Karpas-422 (cell line): Measurements from ENCODE around the gene CEPT1. TPM values are rescaled to one million over a fixed set of nuclear protein-coding genes. Genes with fewer than 3 reads are reported as not detected.

Experiments used
- DNase-seq: peaks from one replicate; pipeline ENCODE4 v3.0.0-alpha.2; 2015
- H2AFZ ChIP-seq: fragments of 200-600 bp; sonication (generic); 2 replicates; pipeline ENCODE4 v1.6.1; 2014; ENCODE audit warnings: antibody characterized with exemption, low read length, mixed read lengths
- H3K27ac ChIP-seq: fragments of 200-600 bp; sonication (generic); 2 replicates; pipeline ENCODE4 v1.5.1; 2014; ENCODE audit warnings: mild to moderate bottlenecking, low read length, moderate library complexity
- H3K27me3 ChIP-seq: fragments of 200-600 bp; sonication (generic); 2 replicates; pipeline ENCODE4 v1.6.1; 2014; ENCODE audit warnings: low read length, mixed read lengths
- H3K36me3 ChIP-seq: fragments of 200-600 bp; sonication (generic); 2 replicates; pipeline ENCODE4 v1.6.1; 2014; ENCODE audit warnings: low read length, mixed read lengths; ENCODE audit not compliant: insufficient read depth
- H3K4me1 ChIP-seq: fragments of 200-600 bp; sonication (generic); 2 replicates; pipeline ENCODE4 v1.6.1; 2014; ENCODE audit warnings: mild to moderate bottlenecking, low read length, mixed read lengths
- H3K4me2 ChIP-seq: fragments of 200-600 bp; sonication (generic); 2 replicates; pipeline ENCODE4 v1.6.1; 2014; ENCODE audit warnings: low read length, low read depth, mild to moderate bottlenecking; ENCODE audit not compliant: poor library complexity, severe bottlenecking
- H3K4me3 ChIP-seq: fragments of 200-600 bp; sonication (generic); 2 replicates; pipeline ENCODE4 v1.5.1; 2014; ENCODE audit warnings: mild to moderate bottlenecking, antibody characterized with exemption, low read length, mixed read lengths
- H3K79me2 ChIP-seq: fragments of 200-600 bp; sonication (generic); 2 replicates; pipeline ENCODE4 v1.6.1; 2014; ENCODE audit warnings: mild to moderate bottlenecking, low read length, mixed read lengths
- H3K9ac ChIP-seq: fragments of 200-600 bp; sonication (generic); 2 replicates; pipeline ENCODE4 v1.6.0; 2014; ENCODE audit warnings: low read length
- H3K9me2 ChIP-seq: fragments of 200-600 bp; sonication (generic), shearing (Covaris generic); replicated peaks from 2 replicates; pipeline ENCODE4 v1.6.0; 2014; ENCODE audit warnings: mild to moderate bottlenecking, low read length, moderate library complexity; ENCODE audit not compliant: insufficient read depth
- H3K9me3 ChIP-seq: fragments of 300-700, 200-600 bp; sonication (generic); 2 replicates; pipeline ENCODE4 v1.6.1; 2014; ENCODE audit warnings: low read length, mixed read lengths
- H4K20me1 ChIP-seq: fragments of 200-600 bp; sonication (generic); 2 replicates; pipeline ENCODE4 v1.6.1; 2014; ENCODE audit warnings: mild to moderate bottlenecking, antibody characterized with exemption, low read length, low read depth; ENCODE audit not compliant: insufficient read depth
- total RNA-seq: library from RNA; depleted of rRNA; stranded (reverse); fragments of >200 nt; shearing (Covaris generic); gene quantifications from 2 replicates; pipeline ENCODE4 v1.2.3, GENCODE V29; 2014; ENCODE audit warnings: low replicate concordance

Gene CEPT1
- total RNA-seq, 1 experiment from 2014 or later = 136 TPM

GRCh38 chr1:111220302-111220890, 80.4 kb downstream of the CEPT1 start:
- Histone ChIP-seq H3K9me2 (no peaks in the 10 kb centered on the region), H3K4me3 (peak overlapping the region; percentile 46), H3K4me2 (peak overlapping the region; percentile 70), H3K27me3 (no peaks in the 10 kb centered on the region), H4K20me1 (no peaks in the 10 kb centered on the region), H3K79me2 (no peaks in the 10 kb centered on the region), H3K9ac (peak overlapping the region; percentile 69), H3K4me1 (peaks cover 81% of the 10 kb centered on the region), H3K27ac (peak overlapping the region; percentile 96), H3K36me3 (no peaks in the 10 kb centered on the region), H3K9me3 (no peaks in the 10 kb centered on the region), H2AFZ (no peak overlapping the region)
- DNase-seq = peak; percentile 65

GRCh38 chr1:111221276-111221632, 81.2 kb downstream of the CEPT1 start:
- Histone ChIP-seq H3K4me2 (peak overlapping the region; percentile 53), H3K79me2 (no peaks in the 10 kb centered on the region), H3K4me1 (peaks cover 72% of the 10 kb centered on the region), H3K27me3 (no peaks in the 10 kb centered on the region), H3K9me3 (no peaks in the 10 kb centered on the region), H2AFZ (0 out of 2 replicates have a peak overlapping the region, but pooled peaks have one; percentile 63), H3K36me3 (no peaks in the 10 kb centered on the region), H3K27ac (peak overlapping the region; percentile 96), H3K9me2 (no peaks in the 10 kb centered on the region), H4K20me1 (no peaks in the 10 kb centered on the region), H3K4me3 (peak overlapping the region; percentile 36; the same call in 1 of the 2 replicates), H3K9ac (peak overlapping the region; percentile 46)
- DNase-seq = no peak

- Histone ChIP-seq H3K9ac (peak overlapping the region; percentile 46), H3K79me2 (no peaks in the 10 kb centered on the region), H3K36me3 (no peaks in the 10 kb centered on the region), H3K4me3 (peak overlapping the region; percentile 36), H3K4me2 (peak overlapping the region; percentile 53), H4K20me1 (no peaks in the 10 kb centered on the region), H3K9me2 (no peaks in the 10 kb centered on the region), H3K4me1 (peaks cover 67% of the 10 kb centered on the region), H3K27ac (peak overlapping the region; percentile 96), H3K27me3 (no peaks in the 10 kb centered on the region), H3K9me3 (no peaks in the 10 kb centered on the region), H2AFZ (peak overlapping the region; percentile 63)
- peak; percentile 93 for DNase-seq
Measured at GRCh38 chr1:111221633-111222291, 81.7 kb downstream of the CEPT1 start.

GRCh38 chr1:111222308-111223125, 82.5 kb downstream of the CEPT1 start:
- H3K9ac ChIP-seq = peak overlapping the region; percentile 46
- no peaks in the 10 kb centered on the region for H3K36me3 ChIP-seq
- no peaks in the 10 kb centered on the region for H3K9me3 ChIP-seq
- peak; percentile 93 for DNase-seq
- peak overlapping the region; percentile 36 for H3K4me3 ChIP-seq
- peak overlapping the region; percentile 63 for H2AFZ ChIP-seq
- no peaks in the 10 kb centered on the region for H4K20me1 ChIP-seq
- peak overlapping the region; percentile 96 for H3K27ac ChIP-seq
- peaks cover 60% of the 10 kb centered on the region for H3K4me1 ChIP-seq
- no peaks in the 10 kb centered on the region for H3K79me2 ChIP-seq
- H3K27me3 ChIP-seq = no peaks in the 10 kb centered on the region
- H3K9me2 ChIP-seq = no peaks in the 10 kb centered on the region
- H3K4me2 ChIP-seq = peak overlapping the region; percentile 53

- H2AFZ ChIP-seq = no peak overlapping the region
- H3K4me2 ChIP-seq = peak overlapping the region; percentile 53
- H3K27me3 ChIP-seq = no peaks in the 10 kb centered on the region
- no peaks in the 10 kb centered on the region for H3K9me2 ChIP-seq
- H3K36me3 ChIP-seq = no peaks in the 10 kb centered on the region
- no peak overlapping the region for H3K9ac ChIP-seq
- no peak overlapping the region for H3K4me3 ChIP-seq
- peak; percentile 43 for DNase-seq
- H4K20me1 ChIP-seq = no peaks in the 10 kb centered on the region
- H3K4me1 ChIP-seq = peaks cover 53% of the 10 kb centered on the region
- H3K9me3 ChIP-seq = no peaks in the 10 kb centered on the region
- H3K27ac ChIP-seq = no peak overlapping the region
- H3K79me2 ChIP-seq = no peaks in the 10 kb centered on the region
Measured at GRCh38 chr1:111223126-111223685, 83.2 kb downstream of the CEPT1 start.

- Histone ChIP-seq H3K9me2 (no peaks in the 10 kb centered on the region), H3K27ac (no peak overlapping the region), H3K9ac (no peak overlapping the region), H3K9me3 (no peaks in the 10 kb centered on the region), H3K4me3 (no peak overlapping the region), H3K4me1 (peaks cover 34% of the 10 kb centered on the region), H2AFZ (no peak overlapping the region), H3K36me3 (no peaks in the 10 kb centered on the region), H3K27me3 (no peaks in the 10 kb centered on the region), H4K20me1 (no peaks in the 10 kb centered on the region), H3K79me2 (no peaks in the 10 kb centered on the region), H3K4me2 (no peak overlapping the region)
- DNase-seq = no peak
Measured at GRCh38 chr1:111225091-111225490, 85.1 kb downstream of the CEPT1 start.

- H3K4me1 ChIP-seq = peaks cover 26% of the 10 kb centered on the region
- H3K9me3 ChIP-seq = no peaks in the 10 kb centered on the region
- no peak overlapping the region for H3K4me2 ChIP-seq
- no peak for DNase-seq
- no peaks in the 10 kb centered on the region for H3K9me2 ChIP-seq
- no peaks in the 10 kb centered on the region for H4K20me1 ChIP-seq
- H3K27me3 ChIP-seq = no peaks in the 10 kb centered on the region
- H3K27ac ChIP-seq = no peak overlapping the region
- H3K36me3 ChIP-seq = no peaks in the 10 kb centered on the region
- H3K79me2 ChIP-seq = no peaks in the 10 kb centered on the region
- H3K4me3 ChIP-seq = no peak overlapping the region
- no peak overlapping the region for H3K9ac ChIP-seq
- no peak overlapping the region for H2AFZ ChIP-seq
Measured at GRCh38 chr1:111225717-111226400, 85.8 kb downstream of the CEPT1 start.
